HEK293T (cell line): Measurements from ENCODE around the gene POLR3E.

Experiments used
- CTCF ChIA-PET: fragments of 350-600 bp; formaldehyde crosslinking; extraction: SDS; loops from one replicate; lab custom pipeline; 2021; ENCODE audit warnings: antibody characterized with exemption, inconsistent platforms; lab: Yijun Ruan, JAX
- POLR2A ChIA-PET: fragments of 350-600 bp; formaldehyde crosslinking; extraction: SDS; loops from one replicate; lab custom pipeline; 2020; ENCODE audit warnings: antibody characterized with exemption, inconsistent platforms; lab: Yijun Ruan, JAX
- DNase-seq: peaks from one replicate; pipeline ENCODE4 v3.0.0; 2012; ENCODE audit warnings: mixed read lengths; ENCODE audit errors: extremely low spot score
- ARNT ChIP-seq: fragments of 450-650 bp; IDR thresholded peaks from 2 replicates; pipeline ENCODE4 v1.6.1; 2017; ENCODE audit warnings: mild to moderate bottlenecking
- BHLHE40 ChIP-seq: fragments of 450-650 bp; IDR thresholded peaks from 2 replicates; pipeline ENCODE4 v1.6.1; 2016; ENCODE audit warnings: mild to moderate bottlenecking, moderate library complexity, borderline replicate concordance
- CTBP1 ChIP-seq: fragments of 450-650 bp; IDR thresholded peaks from 2 replicates; pipeline ENCODE4 v1.6.1; 2016; ENCODE audit warnings: borderline replicate concordance
- ELF4 ChIP-seq: fragments of 450-650 bp; IDR thresholded peaks from 2 replicates; pipeline ENCODE4 v1.6.1; 2017; ENCODE audit warnings: antibody characterized with exemption
- FOXA1 ChIP-seq: fragments of 450-650 bp; IDR thresholded peaks from 2 replicates; pipeline ENCODE4 v1.6.1; 2016; ENCODE audit warnings: mild to moderate bottlenecking
- FOXK2 ChIP-seq: fragments of 450-650 bp; IDR thresholded peaks from 2 replicates; pipeline ENCODE4 v1.6.1; 2016; ENCODE audit warnings: mild to moderate bottlenecking
- FOXM1 ChIP-seq: fragments of 450-650 bp; IDR thresholded peaks from 2 replicates; pipeline ENCODE4 v1.6.1; 2017; ENCODE audit warnings: mild to moderate bottlenecking, borderline replicate concordance
- HDGF ChIP-seq: fragments of 450-650 bp; IDR thresholded peaks from 2 replicates; pipeline ENCODE4 v1.6.1; 2017; ENCODE audit warnings: antibody characterized with exemption, borderline replicate concordance
- L3MBTL2 ChIP-seq: fragments of 450-650 bp; conservative IDR thresholded peaks from 2 replicates; pipeline ENCODE4 v1.6.1; 2016; ENCODE audit warnings: mild to moderate bottlenecking
- LEF1 ChIP-seq: fragments of 450-650 bp; IDR thresholded peaks from 2 replicates; pipeline ENCODE4 v1.6.1; 2017; ENCODE audit warnings: mild to moderate bottlenecking, borderline replicate concordance
- NFRKB ChIP-seq: fragments of 450-650 bp; IDR thresholded peaks from 2 replicates; pipeline ENCODE4 v1.6.1; 2016; ENCODE audit warnings: mild to moderate bottlenecking, moderate library complexity
- PKNOX1 ChIP-seq: fragments of 450-650 bp; IDR thresholded peaks from 2 replicates; pipeline ENCODE4 v1.6.1; 2016
- SP1 ChIP-seq: fragments of 450-650 bp; IDR thresholded peaks from 2 replicates; pipeline ENCODE4 v1.6.1; 2017
- SUZ12 ChIP-seq: fragments of 450-650 bp; IDR thresholded peaks from 2 replicates; pipeline ENCODE4 v1.6.1; 2016; ENCODE audit warnings: mild to moderate bottlenecking
- TARDBP ChIP-seq: fragments of 450-650 bp; IDR thresholded peaks from 2 replicates; pipeline ENCODE4 v1.6.1; 2016
- ZNF384 ChIP-seq: fragments of 450-650 bp; IDR thresholded peaks from 2 replicates; pipeline ENCODE4 v1.6.1; 2016

POLR3E gene

GRCh38 chr16:22308824-22309520 lies 11.8 kb downstream of the POLR3E start:
- ChIA-PET POLR2A (interaction anchor here (0.8 kb wide), 1 partner anchor 11 kb away, joined by 3 read pairs; no protein-coding TSS in a partner anchor), CTCF (no interaction called here)
- TF ChIP-seq FOXA1 (no peak), CTBP1 (no peak), ZNF384 (no peak), FOXK2 (no peak), SUZ12 (no peak), L3MBTL2 (no peak), BHLHE40 (no peak), LEF1 (no peak), HDGF (no peak), SP1 (no peak), PKNOX1 (no peak)
- DNase-seq = no peak

GRCh38 chr16:22311520-22311919 lies 14.3 kb downstream of the POLR3E start:
- CTCF ChIA-PET = no interaction called here
- no peak for DNase-seq
- POLR2A ChIA-PET = interaction anchor here (1.0 kb wide), 1 partner anchor 11 kb away, joined by 3 read pairs; no protein-coding TSS in a partner anchor
- TF ChIP-seq SP1 (no peak), HDGF (no peak), NFRKB (no peak), FOXA1 (no peak), L3MBTL2 (no peak), TARDBP (no peak), ARNT (no peak), LEF1 (no peak), ELF4 (no peak), SUZ12 (no peak), PKNOX1 (no peak), BHLHE40 (no peak), FOXK2 (no peak), CTBP1 (no peak), FOXM1 (no peak), ZNF384 (no peak)

GRCh38 chr16:22312897-22313781 lies 15.9 kb downstream of the POLR3E start:
- POLR2A ChIA-PET = no interaction called here
- TF ChIP-seq FOXM1 = no peak
- no peak for TF ChIP-seq ARNT
- no peak for TF ChIP-seq SUZ12
- no peak for TF ChIP-seq ZNF384
- no peak for TF ChIP-seq L3MBTL2
- TF ChIP-seq CTBP1 = no peak
- no peak for TF ChIP-seq PKNOX1
- TF ChIP-seq HDGF = no peak
- no peak for TF ChIP-seq NFRKB
- no peak for TF ChIP-seq LEF1
- TF ChIP-seq ELF4 = no peak
- no peak for TF ChIP-seq FOXK2
- TF ChIP-seq BHLHE40 = no peak
- TF ChIP-seq SP1 = no peak
- TF ChIP-seq FOXA1 = no peak
- no peak for TF ChIP-seq TARDBP

GRCh38 chr16:22313876-22314470 lies 16.8 kb downstream of the POLR3E start:
- TF ChIP-seq ZNF384 (no peak), ELF4 (no peak), CTBP1 (no peak), HDGF (no peak), FOXK2 (no peak), FOXA1 (no peak), PKNOX1 (no peak), NFRKB (no peak), SP1 (no peak), SUZ12 (no peak)
- no peak for DNase-seq
- ChIA-PET POLR2A (interaction anchor here (0.9 kb wide), 1 partner anchor 108 kb away, joined by 3 read pairs; the partner anchor contains the start of gene EEF2K), CTCF (no interaction called here)

More at GRCh38 chr16:22312897-22313781, 15.9 kb downstream of the POLR3E start:
- CTCF ChIA-PET = no interaction called here
- no peak for DNase-seq
